ENCODE results near the gene CFAP221.

CFAP221 gene

DNA sequence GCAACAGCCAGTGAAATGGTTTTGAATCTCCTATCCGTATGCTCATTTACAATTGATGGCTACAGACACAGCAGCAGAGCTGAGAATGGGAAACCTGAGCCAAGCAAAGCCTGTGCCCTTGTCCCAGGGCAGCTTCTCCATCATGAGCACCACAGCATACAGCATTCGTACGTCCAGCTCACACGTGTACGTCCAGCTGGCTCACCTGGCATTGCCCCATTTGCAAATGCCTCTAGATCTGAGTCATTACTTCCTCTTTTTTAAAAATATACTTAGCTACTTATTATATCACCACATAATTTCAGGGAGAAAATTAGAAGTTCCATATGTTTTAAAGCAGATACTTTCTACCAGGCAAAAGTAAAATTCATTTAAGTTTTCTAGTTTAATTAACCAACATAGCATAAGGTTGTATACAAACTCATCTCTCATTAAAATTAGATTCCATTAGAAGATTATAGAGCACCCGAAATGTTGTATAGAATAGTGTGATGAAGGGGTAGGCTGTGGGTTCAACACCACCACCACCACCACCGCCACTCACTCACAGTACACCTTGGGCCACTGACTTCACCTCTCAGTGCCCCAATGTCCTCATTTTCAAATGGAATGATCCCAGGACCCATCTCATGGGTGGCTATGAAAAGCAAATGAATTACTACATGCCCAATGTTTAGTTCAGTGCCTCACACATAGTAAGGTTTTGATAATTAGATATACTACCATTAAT, 103.4 kb downstream of the CFAP221 start:
- DNase-seq = no peak

DNA sequence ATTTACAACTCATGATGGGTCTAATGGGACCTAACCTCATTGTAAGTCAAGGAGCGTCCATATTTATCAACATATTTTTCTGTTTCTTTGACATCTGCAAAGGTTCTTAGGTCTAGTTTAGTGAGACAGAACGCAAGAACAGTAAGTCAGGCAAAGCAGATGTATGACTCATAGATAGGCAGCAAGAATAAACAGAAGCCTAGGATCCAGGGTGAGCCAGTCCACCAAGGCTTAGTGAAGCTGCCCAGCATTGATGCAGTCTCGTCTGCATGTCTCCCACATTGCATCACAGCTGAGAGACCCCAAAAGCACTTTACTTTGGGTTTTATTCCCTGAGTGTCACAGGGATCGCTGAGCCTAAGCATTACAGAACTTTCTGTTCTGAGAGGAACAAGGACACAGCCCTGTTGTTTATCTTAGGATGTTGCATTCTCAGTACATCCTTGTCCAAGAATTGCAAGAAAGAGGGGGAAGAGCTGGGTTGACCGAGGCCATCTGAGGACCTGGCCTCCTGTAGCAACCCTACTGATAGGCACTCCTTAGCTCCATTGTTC, 105.2 kb downstream of the CFAP221 start:
- no peak for DNase-seq

- DNase-seq = no peak
Measured at GRCh38 chr2:119650206-119650605, 106.0 kb downstream of the CFAP221 start.

- DNase-seq = no peak
Measured at GRCh38 chr2:119650846-119651370, 106.7 kb downstream of the CFAP221 start.

DNA sequence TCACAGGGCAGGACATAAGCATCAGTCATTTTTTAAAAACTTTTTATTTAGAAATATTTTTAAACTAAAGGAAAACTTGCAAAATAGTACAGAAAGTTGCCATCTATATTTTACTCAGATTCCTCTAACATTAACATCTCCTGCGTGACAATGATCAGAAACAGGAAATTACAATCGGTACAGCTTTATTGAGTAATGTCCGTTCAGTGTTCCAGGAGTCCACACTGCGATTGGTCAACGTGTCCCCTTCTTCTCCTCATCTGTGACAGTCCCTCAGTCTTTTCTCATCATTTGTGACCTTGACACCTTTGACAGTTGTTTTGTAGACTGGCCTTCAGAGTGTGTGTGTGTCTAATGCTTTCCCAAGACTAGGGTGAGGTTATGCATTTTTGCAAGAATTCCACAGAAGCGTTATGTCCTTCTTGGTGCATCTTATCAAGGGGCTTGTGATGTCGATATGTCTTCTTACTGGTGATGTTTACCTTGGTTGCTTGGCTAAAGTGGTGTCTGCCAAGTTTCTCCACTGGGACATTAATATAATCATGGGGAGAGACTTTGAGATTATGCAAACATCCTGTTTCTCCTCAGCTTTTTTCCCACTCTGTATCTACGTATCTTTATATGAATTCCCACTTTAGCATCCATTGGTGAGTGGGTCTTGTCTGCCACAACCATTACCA, 113.4 kb downstream of the CFAP221 start:
- DNase-seq = no peak

DNA sequence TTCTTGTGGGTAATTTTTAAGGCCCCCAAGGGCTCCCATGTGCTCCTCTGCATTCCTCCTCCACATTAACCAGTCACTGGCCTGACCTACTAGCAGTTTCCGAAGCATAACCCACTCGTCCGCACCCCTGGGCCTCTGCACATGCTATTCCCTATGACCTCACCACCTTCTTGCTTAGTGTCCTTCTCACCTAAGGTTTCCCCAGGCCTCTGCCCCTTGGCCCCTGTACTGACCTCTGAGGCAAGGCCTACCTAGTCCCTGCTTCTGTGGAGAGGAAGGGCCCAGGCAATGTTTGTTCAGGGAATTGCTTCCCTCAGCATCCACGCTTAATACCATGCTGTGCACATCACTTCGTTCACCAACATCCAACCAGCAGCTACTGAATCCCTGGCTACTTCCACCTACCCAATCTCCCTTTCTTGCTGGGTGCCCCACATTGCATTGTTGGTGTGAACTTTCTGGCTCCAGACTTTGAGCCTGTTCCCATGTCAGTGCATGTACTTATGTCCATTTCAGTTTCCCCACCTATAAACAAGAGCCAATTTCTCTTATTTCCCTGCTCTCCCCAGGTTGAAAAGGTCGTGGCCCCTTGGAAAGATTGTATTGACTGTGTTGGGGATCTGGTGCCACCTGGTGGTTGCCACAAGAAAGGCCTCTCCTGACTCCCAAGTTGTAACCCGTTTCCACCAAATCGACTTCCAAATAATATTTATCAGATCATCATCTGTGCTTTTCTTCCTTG, 115.5 kb downstream of the CFAP221 start:
- peak; percentile 51 to 60 for DNase-seq

- no peak for DNase-seq
Measured at GRCh38 chr2:119660343-119660658, 116.1 kb downstream of the CFAP221 start.

GRCh38 chr2:119662297-119662696, 118.0 kb downstream of the CFAP221 start:
- no peak for DNase-seq

- no peak for DNase-seq
Measured at GRCh38 chr2:119668546-119668945, 124.3 kb downstream of the CFAP221 start.

DNA sequence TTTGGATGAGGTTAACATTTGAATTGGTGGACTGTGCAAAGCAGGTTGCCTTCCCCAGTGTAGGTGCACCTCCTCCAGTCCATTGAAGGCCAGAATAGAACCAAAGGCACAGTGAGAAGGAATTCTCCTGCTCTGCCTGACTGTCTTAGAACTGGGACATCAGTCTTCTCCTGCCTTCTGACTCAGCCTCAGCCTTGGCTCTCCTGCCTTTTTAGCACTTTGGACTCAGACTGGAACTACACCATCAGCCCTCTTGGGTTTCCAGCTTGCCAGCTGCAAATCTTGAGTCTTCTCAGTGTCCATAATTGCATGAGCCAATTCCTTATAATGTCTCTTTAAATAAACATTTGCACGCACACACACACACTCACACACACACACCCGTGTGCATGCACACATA, 126.8 kb downstream of the CFAP221 start:
- DNase-seq = no peak

DNA sequence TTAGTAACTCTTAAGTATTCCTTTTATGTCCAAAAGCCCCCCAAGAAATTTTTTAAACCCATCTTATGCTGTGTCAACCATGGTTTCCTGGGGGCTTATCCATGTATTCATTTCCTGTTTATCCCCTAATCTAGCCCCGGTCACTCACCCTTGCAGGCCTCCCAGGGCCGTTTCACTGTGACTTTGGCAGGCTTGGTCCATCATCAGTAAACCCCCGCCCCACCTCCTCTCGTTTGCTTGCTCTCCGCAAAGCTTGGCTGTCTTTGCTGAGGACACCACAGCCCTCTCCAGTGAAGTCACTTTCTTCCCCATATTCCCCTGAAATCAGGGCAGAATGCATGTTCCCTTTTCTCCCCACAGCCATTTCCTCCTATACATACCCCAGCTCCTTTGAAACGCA, 127.5 kb downstream of the CFAP221 start:
- no peak for DNase-seq

GRCh38 chr2:119672161-119672862, 128.1 kb downstream of the CFAP221 start:
- DNase-seq = no peak

- DNase-seq = no peak
Measured at GRCh38 chr2:119673796-119674195, 129.5 kb downstream of the CFAP221 start.

- DNase-seq = no peak
Measured at GRCh38 chr2:119674711-119675500, 130.7 kb downstream of the CFAP221 start.

DNA sequence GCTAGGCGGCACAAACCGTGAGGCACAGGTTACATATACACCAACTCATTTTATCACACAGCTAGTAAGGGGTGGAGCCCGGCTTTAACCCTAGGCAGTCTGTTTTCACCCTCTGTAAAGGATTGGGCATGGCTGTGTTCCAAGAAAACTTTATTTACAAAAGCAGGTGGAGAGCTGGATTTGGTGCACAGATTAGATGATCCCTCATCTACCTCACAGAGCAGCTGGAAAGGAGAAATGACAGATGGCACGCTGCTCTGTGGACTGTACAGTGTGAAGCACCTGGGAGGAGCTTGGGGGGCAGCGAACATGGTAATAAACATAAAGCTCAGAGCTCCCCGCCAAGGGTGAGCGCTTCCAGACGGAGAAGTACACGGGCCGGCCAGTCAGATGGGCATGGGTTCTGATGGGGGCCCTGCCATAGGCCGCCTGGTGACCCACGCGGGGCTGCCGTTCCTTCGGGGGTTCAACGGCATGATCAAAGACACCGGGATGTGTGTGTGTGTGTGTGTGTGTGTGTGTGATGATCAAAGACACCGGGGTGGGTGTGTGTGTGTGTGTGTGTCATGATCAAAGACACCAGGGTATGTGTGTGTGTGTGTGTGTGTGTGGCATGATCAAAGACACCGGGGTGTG, 133.9 kb downstream of the CFAP221 start:
- DNase-seq = no peak

DNA sequence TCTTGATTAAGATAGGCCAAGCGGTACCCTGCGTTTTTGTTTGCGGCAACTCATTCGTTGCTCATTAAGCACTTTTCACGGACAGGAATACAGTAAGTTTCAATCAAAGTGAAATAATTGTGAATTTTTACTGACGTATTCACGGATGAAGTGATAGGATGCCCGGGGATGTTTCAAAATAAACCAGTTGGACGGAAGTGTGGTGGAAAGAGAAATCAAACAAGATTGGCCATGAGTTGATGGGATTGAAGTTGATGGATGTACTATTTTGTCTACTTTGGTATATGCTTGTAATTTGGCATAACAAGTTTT, 135.2 kb downstream of the CFAP221 start:
- DNase-seq = no peak

DNA sequence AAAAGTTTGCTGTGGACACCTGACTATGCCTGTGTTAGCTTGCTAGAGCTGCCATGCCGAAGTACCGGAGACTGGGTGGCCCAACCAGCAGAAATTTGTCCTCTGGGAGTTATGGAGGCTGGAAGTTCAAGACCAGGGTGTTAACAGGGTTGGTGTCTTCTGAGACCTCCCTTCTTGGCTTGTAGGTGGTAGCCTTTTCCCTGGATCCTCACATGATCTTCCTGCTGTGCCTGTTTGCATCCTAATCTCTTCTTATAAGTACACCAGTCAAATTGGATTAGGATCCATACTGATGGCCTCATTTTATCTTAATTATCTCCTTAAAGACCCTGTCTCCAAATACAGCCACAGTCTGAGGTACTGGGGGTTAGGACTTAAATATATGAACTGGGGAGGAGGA, 135.6 kb downstream of the CFAP221 start:
- no peak for DNase-seq

- DNase-seq = no peak
Measured at GRCh38 chr2:119680457-119681202, 136.4 kb downstream of the CFAP221 start.

DNA sequence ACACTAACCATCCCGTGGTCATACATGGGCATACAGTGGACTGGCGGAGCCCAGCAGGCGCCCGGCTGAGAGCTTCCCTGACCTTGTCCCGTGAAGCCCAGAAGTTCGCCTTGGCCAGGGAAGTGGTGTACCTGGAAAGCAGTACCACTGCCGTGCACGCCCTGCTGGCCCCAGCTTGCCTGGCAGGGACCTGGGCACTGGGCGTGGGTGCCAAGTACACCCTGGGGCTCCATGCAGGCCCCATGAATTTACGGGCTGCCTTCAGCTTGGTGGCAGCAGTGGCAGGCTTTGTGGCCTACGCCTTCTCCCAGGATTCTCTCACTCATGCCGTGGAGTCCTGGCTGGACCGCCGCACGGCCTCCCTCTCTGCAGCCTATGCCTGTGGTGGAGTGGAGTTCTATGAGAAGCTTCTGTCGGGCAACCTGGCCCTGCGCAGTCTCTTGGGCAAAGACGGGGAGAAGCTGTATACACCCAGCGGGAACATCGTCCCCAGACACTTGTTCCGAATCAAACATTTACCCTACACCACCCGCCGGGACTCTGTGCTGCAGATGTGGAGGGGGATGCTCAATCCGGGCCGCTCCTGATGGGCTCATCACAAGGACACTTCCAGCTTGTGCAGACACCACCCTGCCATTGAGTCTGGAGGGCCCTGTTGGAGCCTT, 137.1 kb downstream of the CFAP221 start:
- DNase-seq = no peak

GRCh38 chr2:119681868-119682220, 137.6 kb downstream of the CFAP221 start:
- no peak for DNase-seq

GRCh38 chr2:119682578-119682977, 138.3 kb downstream of the CFAP221 start:
- DNase-seq = no peak

Data from stimulated activated CD4-positive, alpha-beta T cell treated with anti-CD3 and anti-CD28 coated beads, Interleukin-2, amount 100 ng/mL, for 24 hours (primary cell).